HG03025 (cell line): ENCODE measurements around the gene PEX26.
"Not testable (repeated sequence)": the region's sequence is repeated elsewhere in the genome, so short reads cannot be mapped to it uniquely, and the experiment has no call there.

Source experiments
- ATAC-seq: cut with Tn5 transposase; IDR thresholded peaks from one replicate; pipeline ENCODE4 v1.9.1; 2021; ENCODE audit warnings: mild to moderate bottlenecking, moderate library complexity; ENCODE audit not compliant: unreplicated experiment, low FRiP score

The PEX26 gene

DNA sequence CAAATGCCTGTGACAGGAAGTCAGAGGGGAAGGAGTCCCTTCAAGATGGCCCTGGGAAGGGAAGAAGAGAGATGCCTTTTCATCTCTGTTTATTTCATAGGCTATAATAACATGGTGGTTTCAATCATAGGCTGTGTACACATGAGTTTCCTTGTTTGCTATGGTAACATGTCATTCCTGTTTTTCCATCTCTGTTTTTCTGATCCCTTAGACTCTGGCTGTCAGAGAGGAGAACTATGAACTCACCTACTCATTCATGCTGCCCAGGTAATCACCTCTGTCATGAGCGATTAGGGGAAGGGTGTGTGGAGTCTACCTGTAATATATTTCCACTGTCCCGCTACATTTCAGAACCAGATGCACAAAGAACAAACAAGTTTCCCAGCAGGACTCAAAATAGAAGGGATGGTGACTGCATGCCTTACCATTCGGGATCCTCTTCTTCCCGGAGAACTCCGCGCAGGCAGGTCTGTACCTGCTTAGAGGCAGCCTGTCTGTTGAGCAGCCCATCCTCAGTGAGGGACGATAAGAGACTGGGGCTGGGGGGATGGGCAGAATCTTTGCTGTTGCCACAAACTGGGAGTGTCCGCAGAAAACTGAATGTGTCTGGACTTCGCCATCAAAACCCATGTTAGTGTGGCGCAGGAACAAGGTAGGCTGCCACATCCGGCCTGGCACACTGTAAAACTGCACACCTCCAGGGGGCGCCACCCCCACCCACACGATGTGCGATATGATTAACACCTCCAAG, 7.1 kb upstream of the PEX26 start:
- no peak for ATAC-seq

DNA sequence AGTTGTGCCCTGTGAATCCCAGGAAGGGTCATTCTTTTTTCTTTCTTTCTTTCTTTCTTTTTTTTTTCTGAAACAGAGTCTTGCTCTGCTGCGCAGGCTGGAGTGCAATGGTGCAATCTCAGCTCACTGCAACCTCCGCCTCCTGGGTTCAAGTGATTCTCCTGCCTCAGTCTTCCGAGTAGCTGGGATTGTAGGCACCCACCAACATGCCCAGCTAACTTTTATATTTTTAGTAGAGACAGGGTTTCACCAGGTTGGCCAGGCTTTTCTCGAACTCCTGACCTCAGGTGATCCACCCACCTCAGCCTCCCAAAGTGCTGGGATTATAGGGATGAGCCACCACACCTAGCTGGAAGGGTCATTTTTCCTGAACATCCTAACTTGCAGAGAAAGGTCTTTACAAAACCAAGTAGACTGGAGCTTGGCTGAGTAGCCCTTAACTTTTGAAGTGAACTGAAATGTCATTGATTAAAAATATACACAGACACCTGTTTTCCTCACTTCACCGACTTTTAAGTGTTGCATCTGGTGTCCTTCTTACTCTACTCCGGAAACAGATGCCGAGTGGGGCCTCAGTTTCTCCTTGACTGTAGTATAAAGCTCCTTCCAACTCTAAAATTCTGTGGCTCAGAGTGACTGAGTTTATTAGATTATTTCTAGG, 6.4 kb upstream of the PEX26 start:
- not testable (repeated sequence) for ATAC-seq

- no peak for ATAC-seq
Measured at GRCh38 chr22:18071968-18072310, 5.9 kb upstream of the PEX26 start.

- no peak for ATAC-seq
Measured at GRCh38 chr22:18073467-18073866, 4.3 kb upstream of the PEX26 start.

- not testable (repeated sequence) for ATAC-seq
Measured at GRCh38 chr22:18073927-18074326, 3.9 kb upstream of the PEX26 start.

GRCh38 chr22:18075101-18075719, 2.6 kb upstream of the PEX26 start:
- ATAC-seq: no peak

GRCh38 chr22:18075720-18076497, 1.9 kb upstream of the PEX26 start:
- ATAC-seq: no peak

GRCh38 chr22:18077087-18077638, 627 bp upstream of the PEX26 start:
- no peak for ATAC-seq

DNA sequence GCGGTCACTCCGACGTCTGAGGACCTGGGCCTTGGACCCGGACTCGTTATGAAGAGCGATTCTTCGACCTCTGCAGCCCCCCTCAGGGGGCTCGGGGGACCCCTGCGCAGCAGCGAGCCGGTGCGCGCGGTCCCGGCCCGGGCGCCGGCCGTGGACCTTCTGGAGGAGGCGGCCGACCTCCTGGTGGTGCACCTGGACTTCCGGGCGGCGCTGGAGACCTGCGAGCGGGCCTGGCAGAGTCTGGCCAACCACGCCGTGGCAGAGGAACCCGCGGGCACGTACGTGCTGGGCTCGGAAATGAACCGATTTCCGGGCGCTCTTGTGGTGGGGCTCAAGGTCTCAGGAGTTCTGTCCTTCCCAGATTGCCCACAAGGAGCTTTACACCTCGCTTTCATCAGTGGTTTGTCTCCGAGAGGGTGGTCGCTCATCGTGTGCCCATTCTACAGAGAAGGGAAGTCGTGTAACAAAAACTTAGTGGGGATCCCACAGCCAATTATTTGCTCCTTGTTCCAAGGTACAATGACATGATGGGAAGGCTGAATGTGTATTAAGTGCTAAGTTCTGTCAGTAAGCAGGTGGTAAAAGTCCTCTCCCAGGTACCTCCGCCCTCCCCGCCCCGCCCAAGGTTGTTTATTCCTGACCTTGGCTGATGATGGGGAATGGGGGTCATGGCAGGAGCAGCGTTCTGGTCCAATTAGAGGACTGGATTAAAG, 695 bp downstream of the PEX26 start:
- peak; percentile 5 for ATAC-seq

GRCh38 chr22:18079706-18080233, 2.0 kb downstream of the PEX26 start:
- ATAC-seq: no peak

GRCh38 chr22:18081416-18081815, 3.6 kb downstream of the PEX26 start:
- ATAC-seq: no peak

DNA sequence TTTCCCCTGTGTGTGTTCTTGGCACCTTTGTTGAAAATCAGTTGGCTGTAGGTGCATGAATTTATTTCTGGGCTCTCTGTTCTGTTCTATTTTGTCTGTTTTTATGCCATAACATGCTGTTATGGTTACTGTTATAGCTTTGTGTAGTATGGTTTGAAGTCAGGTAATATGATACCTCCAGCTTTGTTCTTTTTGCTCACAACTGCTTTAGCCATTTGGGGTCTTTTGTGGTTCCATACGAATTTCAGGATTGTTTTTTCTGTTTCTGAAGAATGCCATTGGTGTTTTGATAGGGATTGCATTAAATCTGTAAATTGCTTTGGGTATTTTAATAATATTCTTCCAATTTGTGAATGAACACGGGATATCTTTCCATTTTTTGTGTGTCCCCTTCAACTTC, 4.7 kb downstream of the PEX26 start:
- no peak for ATAC-seq

DNA sequence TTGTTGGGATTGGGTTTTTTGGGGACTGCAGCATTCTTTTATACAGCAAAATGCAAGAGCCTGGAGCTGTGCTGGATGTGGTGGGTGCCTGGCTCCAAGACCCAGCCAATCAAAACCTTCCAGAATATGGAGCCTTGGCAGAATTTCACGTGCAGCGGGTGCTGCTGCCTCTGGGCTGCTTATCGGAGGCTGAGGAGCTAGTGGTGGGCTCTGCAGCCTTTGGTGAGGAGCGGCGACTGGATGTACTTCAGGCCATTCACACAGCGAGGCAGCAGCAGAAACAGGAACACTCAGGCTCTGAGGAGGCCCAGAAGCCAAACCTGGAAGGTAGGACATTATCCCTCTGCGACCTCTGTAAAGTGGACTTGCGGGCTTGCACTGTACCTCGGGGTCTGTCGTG, 5.6 kb downstream of the PEX26 start:
- ATAC-seq: no peak

DNA sequence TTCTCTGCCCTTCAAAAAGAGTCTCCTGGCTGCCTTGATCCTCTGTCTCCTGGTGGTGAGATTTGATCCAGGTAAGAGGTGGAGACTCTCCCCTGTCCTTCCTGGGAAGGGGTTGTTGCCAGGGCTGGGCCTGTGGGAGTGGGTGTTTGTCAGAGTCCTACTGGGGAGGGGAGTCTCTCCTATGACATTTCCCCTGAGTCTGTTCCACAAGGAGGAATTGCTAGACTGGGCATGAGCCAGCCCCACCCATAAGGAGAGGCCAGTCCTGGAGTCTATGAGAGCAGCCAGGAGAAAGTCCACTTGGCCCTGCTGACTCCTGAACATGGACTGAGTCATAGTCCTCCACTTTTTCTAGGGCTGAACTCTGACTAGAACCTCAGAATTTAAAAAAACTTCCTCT, 7.4 kb downstream of the PEX26 start:
- ATAC-seq: no peak

- ATAC-seq: no peak
Measured at GRCh38 chr22:18087350-18087855, 9.6 kb downstream of the PEX26 start.

DNA sequence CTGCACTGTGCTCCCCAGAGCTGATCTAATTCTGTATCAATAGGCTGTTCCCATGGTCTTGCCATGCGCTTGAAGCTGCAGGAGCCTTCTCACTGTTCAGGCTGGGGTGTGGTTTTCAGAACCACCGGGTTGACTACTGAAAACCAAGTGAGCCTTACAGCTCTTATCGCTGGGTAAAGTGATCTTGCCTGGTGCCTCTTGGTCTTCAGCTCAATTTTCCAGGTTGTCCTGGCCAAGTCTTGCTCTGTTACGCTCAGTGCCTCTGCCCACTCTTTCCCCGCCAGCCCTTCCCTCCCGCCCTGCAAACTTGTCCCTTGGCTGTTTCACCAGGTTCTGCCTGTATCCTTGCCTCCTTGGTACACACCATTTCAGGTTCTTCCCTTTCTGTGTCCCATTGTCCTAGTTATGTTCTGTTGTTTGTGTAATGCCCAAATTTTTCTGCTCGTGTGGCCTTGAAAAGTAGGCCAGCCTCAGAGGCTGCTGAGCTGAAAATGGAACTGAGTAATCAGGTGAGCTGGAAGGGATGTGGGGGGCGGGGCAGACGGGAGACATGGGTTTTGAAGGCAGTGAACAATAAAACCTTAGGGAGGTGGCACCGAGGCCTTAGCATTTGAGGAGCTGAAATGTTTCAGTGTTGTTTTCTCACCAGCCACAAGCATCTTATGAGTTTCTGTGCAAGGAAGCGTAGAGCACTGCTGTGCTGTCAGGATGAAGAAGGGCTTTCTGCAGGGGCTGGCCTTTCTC, 11.2 kb downstream of the PEX26 start:
- ATAC-seq: no peak

DNA sequence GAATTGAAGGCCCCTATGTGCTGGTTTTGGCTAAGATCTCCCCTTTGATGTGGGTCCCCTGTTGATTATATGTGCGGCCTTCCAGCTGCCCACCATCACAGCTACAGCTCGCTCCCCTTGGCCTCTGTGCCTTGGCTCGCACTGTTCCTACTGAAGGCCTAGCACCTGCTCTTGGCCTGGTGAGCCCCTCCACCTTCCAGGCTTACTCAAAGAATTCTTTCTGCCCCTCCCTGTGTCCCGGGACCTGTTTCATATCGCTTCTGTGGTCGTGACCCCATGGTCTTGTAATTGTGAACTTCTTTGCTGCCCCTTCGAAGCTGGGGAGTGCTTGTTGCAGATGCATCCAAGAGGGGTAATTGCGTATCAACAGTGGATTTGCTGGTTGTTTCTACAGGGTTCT, 12.5 kb downstream of the PEX26 start:
- ATAC-seq: no peak

DNA sequence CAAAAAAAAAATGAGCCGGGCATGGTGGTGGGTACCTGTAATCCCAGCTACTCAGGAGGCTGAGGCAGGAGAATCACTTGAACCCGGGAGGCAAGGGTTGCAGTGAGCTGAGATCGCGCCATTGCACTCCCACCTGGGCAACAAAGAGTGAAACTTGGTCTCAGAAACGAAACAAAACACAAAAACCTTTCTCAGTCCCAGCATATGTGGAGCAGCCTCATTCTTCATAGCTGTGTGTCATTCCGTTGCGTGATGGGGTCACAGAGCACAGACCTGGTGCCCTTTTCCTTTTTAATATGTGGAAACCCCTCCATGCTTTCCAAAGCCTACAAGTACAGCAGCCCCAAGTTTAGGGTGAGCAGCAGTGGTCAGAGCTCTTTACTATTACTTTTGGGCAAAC, 13.7 kb downstream of the PEX26 start:
- no peak for ATAC-seq

DNA sequence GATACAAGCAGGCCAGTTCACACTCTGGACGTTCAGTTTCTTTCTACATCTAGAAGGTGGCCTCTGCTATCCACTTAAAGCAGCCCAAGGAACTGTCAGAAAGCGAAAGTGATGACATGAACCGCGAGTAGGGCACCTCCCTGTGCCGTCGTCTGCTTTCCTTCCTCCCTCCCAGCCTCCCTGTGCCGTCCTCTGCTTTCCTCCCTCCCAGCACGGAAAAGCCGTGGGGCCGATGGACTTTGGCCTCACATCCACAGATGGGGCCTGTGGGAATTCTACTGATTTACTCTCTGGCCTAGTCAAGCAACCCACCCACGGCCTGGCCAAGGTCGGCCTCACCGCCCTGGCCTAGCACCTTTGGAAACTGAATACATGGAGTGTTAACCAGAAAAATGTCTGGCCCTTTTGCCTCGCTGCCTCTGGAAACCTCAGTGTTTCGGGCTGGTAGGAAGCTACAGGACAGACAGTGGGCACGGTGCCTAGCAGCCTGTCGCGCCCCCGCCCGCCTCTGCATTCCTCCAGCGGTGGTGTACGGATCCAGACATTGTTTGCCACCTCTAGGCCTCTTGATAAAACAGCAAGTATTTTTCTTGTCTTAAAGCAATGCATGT, 14.2 kb downstream of the PEX26 start:
- ATAC-seq: no peak
